ENCODE measurements around the gene PHTF2.

- TF ChIP-seq CTCF (IDR thresholded peaks at IDR 0.05) (no peak), POLR2A (IDR thresholded peaks at IDR 0.05) (no peak), POLR2AphosphoS5 (IDR thresholded peaks at IDR 0.05) (no peak), EP300 (IDR thresholded peaks at IDR 0.05) (no peak)
Measured at GRCh38 chr7:77878500-77878899, 79.9 kb downstream of the PHTF2 start.
